Dendritic cell treated with granulocyte-macrophage colony-stimulating factor and Interleukin-4, amounts not matched to agents 40 ng/mL and 50 ng/mL, for 4 days (primary cell): ENCODE results near the gene MAPK8IP2.

Experiments used
- H3K27ac Mint-ChIP-seq: one replicate; pipeline ENCODE4 v1.8.0; 2022; ENCODE audit warnings: mild to moderate bottlenecking, mixed read lengths
- H3K27me3 Mint-ChIP-seq: one replicate; pipeline ENCODE4 v1.8.0; 2022; ENCODE audit warnings: mild to moderate bottlenecking, mixed read lengths
- H3K36me3 Mint-ChIP-seq: one replicate; pipeline ENCODE4 v1.8.0; 2022; ENCODE audit warnings: low read depth, mixed read lengths
- H3K4me1 Mint-ChIP-seq: one replicate; pipeline ENCODE4 v1.8.0; 2022; ENCODE audit warnings: low read depth, mixed read lengths
- H3K4me3 Mint-ChIP-seq: one replicate; pipeline ENCODE4 v1.8.0; 2022; ENCODE audit warnings: mild to moderate bottlenecking, moderate library complexity, mixed read lengths
- H3K9me3 Mint-ChIP-seq: one replicate; pipeline ENCODE4 v1.8.0; 2022; ENCODE audit warnings: mixed read lengths
- intact Hi-C: fragments of 100-400 bp; cut with micrococcal nuclease; formaldehyde crosslinking; loops from one replicate; pipeline ENCODE4 v1.15.0; 2022

MAPK8IP2 gene

DNA sequence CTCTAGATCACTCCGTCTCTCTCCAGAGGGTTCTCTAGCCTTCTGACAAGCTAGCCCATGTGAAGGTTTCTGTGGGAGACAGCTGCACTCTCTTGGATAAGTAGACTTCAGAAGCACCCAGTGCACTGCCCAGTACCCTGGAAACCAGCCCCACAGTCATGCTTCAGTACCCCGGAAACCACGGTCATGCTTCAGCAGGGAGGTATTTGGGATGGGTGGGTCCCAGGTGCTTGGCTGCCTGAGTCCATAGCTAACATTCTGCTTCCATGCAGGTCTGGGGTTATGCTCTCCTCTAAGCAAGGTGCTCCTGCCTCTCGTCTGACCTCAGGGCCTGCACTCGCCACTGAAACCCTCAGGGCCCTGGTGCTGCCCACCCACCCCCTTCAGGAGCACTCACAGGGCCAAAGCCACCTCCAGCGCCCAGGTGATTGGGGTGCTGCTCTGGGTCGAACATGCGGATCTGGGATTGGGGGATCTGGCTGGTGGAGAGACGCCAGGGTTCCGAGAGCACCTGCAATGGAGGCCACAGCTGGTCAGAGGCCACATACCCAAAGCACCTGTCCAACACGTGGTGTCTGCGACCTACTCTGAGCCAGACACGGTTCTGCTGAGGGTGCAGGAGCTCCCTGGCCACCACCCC is 30.6 kb upstream of the MAPK8IP2 start:
- H3K4me3 Mint-ChIP-seq: no peak overlapping the region
- H3K36me3 Mint-ChIP-seq: peaks cover 61% of the 10 kb centered on the region
- H3K27me3 Mint-ChIP-seq: peaks cover 2% of the 10 kb centered on the region
- intact Hi-C loops: no loop called here
- no peaks in the 10 kb centered on the region for H3K9me3 Mint-ChIP-seq
- H3K4me1 Mint-ChIP-seq: no peaks in the 10 kb centered on the region
- H3K27ac Mint-ChIP-seq: no peak overlapping the region

DNA sequence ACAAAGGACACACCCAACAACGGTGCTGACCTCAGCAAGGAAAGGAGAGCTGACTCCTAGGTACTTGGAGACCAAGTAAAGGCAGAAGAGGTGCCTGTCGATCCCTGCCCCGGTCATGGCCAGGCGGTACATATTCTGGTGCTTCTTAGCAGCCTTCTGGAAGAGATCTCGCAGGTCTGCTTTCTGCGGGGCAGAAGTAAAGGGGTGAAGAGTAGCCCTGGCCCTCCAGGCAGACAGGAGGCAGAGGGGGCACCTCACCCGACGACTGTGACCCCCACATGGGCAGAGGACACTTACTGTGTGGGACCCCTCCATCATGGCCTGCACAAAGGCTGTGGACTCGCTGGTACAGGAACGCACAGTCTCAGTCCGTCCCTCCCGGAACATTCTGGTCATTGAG is 29.7 kb upstream of the MAPK8IP2 start:
- H3K36me3 Mint-ChIP-seq: peaks cover 61% of the 10 kb centered on the region
- no peaks in the 10 kb centered on the region for H3K9me3 Mint-ChIP-seq
- intact Hi-C loops: no loop called here
- no peak overlapping the region for H3K27ac Mint-ChIP-seq
- H3K4me3 Mint-ChIP-seq: no peak overlapping the region
- H3K27me3 Mint-ChIP-seq: peaks cover 2% of the 10 kb centered on the region
- H3K4me1 Mint-ChIP-seq: no peaks in the 10 kb centered on the region

DNA sequence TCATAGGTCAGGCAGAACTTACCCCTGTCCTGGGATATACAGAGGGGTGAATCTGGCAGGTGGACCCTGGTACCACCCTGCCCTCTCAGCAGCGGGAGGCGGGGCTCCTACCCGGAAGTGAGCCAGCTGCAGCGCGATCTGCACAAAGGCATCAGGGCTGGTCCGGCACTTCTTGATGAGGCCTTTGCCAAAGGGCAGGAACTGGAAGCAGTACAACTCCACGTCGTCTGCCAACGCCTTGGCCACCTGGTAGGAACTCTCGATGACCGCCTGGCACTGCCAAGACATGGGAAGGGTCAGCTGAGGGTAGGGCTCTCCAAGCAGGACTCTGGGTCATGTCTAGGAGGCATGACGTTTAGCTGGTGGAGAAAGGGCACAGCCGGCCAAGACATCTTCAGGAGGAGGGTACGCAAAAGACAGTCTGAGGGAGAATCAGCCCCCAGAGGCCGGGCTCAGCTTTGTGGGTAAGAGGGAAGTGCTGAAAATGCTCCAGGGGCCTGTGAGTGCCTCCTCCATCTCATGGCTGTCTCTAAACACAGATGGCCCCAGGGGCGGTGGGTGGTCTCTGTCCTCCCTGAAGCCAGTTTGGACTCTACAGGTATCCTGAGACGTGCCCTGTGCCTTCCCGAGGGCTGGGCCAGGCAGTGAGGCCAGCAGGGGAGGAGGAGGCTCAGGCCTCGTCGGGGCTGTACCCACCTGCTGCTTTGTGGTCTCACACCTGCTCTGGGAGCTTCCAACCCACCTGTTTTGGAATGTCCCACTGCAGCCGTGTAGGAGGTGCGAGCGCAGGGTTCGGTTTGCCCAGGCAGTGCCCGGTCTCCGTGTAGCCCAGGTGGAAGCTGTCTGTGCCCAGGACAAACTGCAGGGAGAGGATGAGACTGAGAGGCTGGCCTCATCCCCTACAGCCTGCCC is 29.1 kb upstream of the MAPK8IP2 start:
- intact Hi-C loops: no loop called here
- Mint-ChIP-seq H3K9me3 (no peaks in the 10 kb centered on the region), H3K36me3 (peaks cover 61% of the 10 kb centered on the region), H3K27ac (no peak overlapping the region), H3K4me3 (no peak overlapping the region), H3K4me1 (no peaks in the 10 kb centered on the region), H3K27me3 (peaks cover 2% of the 10 kb centered on the region)

DNA sequence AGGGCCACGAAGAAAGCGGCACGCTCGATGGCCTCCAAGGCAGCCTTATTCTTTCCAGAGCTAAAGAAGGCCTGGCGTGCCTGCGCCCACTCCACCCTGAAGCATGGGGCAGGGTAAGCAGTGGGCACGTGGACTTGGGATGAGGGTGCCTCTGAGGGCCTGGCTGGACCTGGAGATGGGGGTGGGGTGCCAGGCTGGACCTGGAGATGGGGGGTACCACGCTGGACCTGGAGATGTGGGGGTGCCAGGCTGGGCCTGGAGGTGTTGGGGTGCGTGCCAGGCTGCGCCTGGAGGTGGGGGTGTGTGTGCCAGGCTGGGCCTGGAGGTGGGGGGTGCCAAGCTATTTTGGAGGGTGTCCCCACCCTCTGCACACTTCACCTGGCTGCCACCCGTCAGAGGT is 27.6 kb upstream of the MAPK8IP2 start:
- peaks cover 8% of the 10 kb centered on the region for H3K4me1 Mint-ChIP-seq
- peaks cover 66% of the 10 kb centered on the region for H3K36me3 Mint-ChIP-seq
- intact Hi-C loops: no loop called here
- H3K4me3 Mint-ChIP-seq: no peak overlapping the region
- no peaks in the 10 kb centered on the region for H3K9me3 Mint-ChIP-seq
- H3K27me3 Mint-ChIP-seq: peaks cover 4% of the 10 kb centered on the region
- H3K27ac Mint-ChIP-seq: no peak overlapping the region

DNA sequence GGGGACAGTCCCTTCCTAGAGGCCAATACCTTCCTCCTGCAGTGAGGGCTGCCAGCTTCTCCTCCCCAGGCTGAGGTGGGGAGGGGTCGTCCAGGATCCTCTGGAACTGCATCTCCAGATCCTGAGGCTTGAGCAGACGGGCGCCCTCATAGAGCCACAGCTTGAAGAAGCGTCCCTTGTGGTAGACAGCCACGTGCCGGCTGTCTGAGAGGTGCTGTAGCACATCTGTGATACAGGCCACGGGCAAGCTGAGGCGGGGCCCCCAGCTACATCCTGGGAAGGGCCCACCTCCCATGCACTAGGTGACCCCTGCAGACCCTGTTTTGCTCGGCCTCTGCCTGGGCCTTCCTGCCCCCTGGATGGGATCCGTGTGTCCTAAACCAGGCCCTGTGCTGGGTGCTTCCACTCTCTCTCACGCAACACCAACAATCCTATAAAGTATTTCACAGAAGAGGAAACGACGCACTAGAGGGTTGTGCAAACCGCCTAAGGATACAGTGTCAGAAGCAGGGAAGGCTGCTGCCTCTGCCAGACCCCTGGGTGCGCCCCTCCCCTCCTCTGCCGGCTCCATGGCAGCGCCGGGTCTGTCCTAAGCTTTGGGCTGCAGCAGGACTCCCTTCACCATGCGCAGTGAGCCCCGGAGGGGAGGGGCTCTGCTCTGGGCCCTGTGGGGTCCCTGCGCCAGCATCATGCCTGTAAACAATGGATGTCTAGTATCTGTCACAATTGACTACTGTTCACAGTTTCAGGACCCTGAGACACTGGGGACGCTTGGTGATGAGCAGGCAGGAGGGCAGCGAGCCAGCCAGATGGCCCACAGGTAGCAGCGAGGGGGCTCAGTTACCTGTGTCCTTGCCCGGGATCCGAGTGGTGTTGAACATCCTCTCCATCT is 26.9 kb upstream of the MAPK8IP2 start:
- no peak overlapping the region for H3K4me3 Mint-ChIP-seq
- peaks cover 69% of the 10 kb centered on the region for H3K36me3 Mint-ChIP-seq
- H3K4me1 Mint-ChIP-seq: peaks cover 14% of the 10 kb centered on the region

DNA sequence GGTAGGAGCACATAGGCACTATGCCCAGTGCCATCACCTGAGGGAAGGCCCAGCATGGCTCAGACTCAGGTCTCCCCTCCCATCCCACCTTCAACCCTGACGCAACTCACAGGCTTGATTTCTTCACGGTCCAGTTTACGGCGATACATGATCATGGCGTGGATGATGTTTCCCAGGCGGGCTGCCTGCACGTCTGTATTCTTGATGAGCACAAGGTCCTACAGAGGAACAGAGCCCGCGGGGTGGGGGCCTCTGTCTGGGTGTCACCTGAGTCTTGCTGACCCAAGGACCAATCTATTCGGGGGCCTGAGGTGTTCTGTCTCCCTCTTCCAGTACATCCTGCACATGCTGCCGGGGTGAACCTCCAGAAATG is 26.2 kb upstream of the MAPK8IP2 start:
- Mint-ChIP-seq H3K4me3 (no peak overlapping the region), H3K36me3 (peaks cover 69% of the 10 kb centered on the region), H3K27ac (no peak overlapping the region), H3K27me3 (peaks cover 9% of the 10 kb centered on the region), H3K4me1 (peaks cover 19% of the 10 kb centered on the region), H3K9me3 (no peaks in the 10 kb centered on the region)
- intact Hi-C loops: no loop called here

More for the DNA sequence above, 26.9 kb upstream of the MAPK8IP2 start:
- Mint-ChIP-seq H3K27ac (no peak overlapping the region), H3K9me3 (no peaks in the 10 kb centered on the region), H3K27me3 (peaks cover 9% of the 10 kb centered on the region)
- intact Hi-C loops: no loop called here

DNA sequence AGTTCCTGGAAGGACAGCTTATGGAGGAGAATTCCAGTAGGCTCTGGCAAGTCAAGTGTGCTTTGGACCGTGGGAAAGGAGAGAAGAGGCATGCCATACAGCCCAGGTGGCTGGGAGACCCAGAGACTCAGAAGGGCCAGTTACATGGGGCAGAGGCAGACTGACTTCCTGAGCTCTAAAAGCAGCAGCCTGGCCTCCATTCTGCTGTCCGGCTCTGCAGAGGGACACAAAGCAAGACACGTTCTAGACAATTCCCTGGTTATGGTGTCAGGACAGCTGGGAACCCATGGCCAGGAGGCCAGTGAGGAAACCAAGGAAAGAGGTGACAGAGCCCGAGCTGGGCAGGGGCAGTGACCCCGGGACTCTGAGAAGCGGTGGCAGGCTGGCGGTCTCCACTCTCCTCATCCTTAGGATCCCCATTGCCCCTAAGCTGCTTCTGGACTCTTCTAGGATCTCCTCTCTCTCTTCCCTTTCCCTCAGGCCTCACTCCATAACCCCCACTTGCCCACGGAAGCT is 25.1 kb upstream of the MAPK8IP2 start:
- no peak overlapping the region for H3K27ac Mint-ChIP-seq

DNA sequence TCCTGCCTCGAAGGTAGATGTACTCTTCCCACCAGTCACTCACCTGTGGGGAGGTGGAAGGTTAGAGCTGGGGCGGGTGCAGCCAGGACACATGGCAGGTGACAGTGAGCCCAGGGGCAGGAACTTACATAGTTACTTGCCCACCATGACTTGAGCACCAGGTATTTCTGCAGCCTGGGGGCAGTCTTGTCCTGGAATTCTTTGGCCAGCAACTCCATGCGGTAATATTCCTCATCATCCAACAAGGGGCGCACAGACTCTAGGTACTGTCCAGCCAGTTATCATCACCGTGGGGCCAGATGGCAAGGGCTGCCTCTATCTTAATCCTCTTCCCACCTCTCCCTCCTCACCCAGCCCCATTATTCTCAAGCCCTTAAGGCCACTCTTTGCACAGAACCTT is 24.5 kb upstream of the MAPK8IP2 start:
- Mint-ChIP-seq H3K27me3 (peaks cover 9% of the 10 kb centered on the region), H3K4me1 (peaks cover 33% of the 10 kb centered on the region), H3K4me3 (no peak overlapping the region), H3K9me3 (no peaks in the 10 kb centered on the region), H3K27ac (no peak overlapping the region), H3K36me3 (peaks cover 69% of the 10 kb centered on the region)
- intact Hi-C loops: loop anchor here (2.0 kb wide), 1 partner anchor 45 kb away; no protein-coding TSS in a partner anchor

More for the DNA sequence above, 25.1 kb upstream of the MAPK8IP2 start:
- Mint-ChIP-seq H3K4me1 (peaks cover 30% of the 10 kb centered on the region), H3K36me3 (peaks cover 69% of the 10 kb centered on the region), H3K27me3 (peaks cover 9% of the 10 kb centered on the region), H3K9me3 (no peaks in the 10 kb centered on the region), H3K4me3 (no peak overlapping the region)
- intact Hi-C loops: no loop called here

DNA sequence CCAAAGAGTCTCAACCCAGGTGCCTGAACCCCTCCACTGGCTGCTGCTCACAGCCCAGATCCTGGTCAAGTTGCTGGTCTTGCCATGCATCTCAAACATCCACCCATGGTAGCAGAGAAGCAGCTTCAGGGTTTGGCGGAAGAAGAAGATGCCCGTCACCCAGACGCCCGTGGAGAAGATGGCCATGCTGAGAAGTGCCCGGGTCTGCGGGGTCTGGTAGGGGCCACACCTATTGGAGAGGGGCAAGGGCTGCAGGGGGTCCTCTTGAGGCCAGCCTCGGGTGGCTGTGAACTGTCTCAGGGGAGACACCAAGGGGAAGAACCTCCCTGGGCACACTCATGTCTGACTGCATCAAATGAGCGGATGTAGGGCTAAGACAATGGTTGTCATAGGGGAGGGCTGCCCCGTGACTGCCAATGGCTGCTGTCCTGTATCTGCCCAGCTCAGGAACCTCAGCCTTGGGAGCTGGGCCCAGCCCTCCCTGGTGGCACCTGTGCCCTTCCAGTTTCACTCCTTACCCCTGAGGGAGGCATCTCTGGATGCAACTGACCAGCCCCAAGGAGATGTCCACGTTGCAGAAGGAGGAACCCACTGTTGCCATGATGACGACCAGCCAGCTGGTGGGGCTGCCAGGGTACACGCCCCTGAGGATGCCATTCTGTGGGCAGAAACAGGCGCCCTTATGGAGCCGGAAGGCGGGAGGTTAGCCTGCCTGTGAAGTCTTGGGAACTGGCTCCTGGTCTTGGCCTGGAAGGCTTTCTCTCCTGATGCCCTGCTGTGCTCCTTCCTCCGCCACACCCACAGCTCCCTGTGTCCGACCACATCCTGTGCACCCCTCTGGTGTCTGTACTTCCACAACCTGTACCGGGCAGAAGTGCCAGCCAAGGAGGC is 23.5 kb upstream of the MAPK8IP2 start:
- no peak overlapping the region for H3K27ac Mint-ChIP-seq
- H3K4me1 Mint-ChIP-seq: peaks cover 41% of the 10 kb centered on the region
- intact Hi-C loops: loop anchor here (2.0 kb wide), 1 partner anchor 44 kb away; no protein-coding TSS in a partner anchor

DNA sequence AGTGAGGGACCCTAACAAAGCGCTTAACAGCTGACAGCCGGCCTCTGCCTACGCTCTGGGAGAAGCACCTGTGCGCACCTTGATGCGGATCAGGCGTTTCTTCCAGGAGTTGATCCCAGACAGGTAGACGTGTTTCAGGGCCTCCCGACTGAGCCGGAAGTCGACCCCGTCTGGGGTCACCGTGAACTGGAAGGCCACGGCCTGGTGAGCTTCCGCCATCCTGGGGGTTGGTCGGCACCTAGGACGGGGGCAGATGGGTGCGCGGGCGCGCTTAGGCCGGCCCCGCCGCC is 23.0 kb upstream of the MAPK8IP2 start:
- intact Hi-C loops: loop anchor here (2.0 kb wide), 1 partner anchor 43 kb away; no protein-coding TSS in a partner anchor
- H3K4me3 Mint-ChIP-seq: no peak overlapping the region
- peaks cover 9% of the 10 kb centered on the region for H3K27me3 Mint-ChIP-seq
- no peaks in the 10 kb centered on the region for H3K9me3 Mint-ChIP-seq
- peaks cover 41% of the 10 kb centered on the region for H3K4me1 Mint-ChIP-seq
- H3K27ac Mint-ChIP-seq: no peak overlapping the region
- peaks cover 63% of the 10 kb centered on the region for H3K36me3 Mint-ChIP-seq

More for the DNA sequence above, 23.5 kb upstream of the MAPK8IP2 start:
- peaks cover 9% of the 10 kb centered on the region for H3K27me3 Mint-ChIP-seq
- no peaks in the 10 kb centered on the region for H3K9me3 Mint-ChIP-seq
- H3K4me3 Mint-ChIP-seq: no peak overlapping the region
- H3K36me3 Mint-ChIP-seq: peaks cover 64% of the 10 kb centered on the region

DNA sequence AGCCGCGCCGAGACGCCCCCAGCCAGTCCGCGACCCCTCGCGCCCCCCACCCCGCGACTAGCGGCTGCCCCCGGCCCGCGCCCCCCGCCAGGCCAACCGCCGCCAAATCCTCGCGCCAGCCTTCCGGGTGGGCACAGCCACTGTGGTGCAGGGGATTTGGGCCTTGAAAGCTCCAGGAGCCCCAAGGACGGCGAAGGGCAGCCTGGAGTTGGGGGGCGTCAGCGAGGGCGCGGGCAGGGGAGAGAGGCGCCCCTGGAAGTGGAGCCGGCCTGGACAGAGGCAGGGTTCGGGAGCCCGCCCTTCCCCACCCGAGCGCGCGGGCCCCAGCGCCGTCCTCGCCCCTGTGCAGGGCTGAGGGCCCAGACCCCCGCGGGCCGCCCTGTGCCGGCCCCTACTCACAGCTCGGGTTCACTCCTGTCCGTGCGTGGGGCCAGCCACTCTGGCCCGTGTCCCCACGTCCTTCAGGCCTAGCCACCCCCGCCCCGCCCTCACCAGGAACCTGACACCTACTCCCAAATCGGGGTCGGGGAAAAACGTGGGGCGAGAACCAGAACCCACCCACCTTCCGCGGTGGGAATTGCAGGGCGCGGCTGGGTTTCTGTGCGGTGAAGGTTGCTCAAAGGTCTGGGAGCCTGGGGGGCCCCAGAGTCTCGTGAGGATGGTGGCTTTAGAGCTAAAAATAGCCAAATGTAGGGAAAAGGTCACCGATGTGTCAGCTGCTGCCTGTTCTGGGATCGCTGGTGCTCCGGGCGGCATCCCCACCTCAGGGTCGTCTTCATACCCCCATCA is 22.4 kb upstream of the MAPK8IP2 start, which contains the start of gene CPT1B:
Gene CPT1B (minus strand): TSS at position 441 of the 789 bp plus-strand sequence. CDS start 512 bp downstream, outside the sequence.
- Mint-ChIP-seq H3K9me3 (no peaks in the 10 kb centered on the region), H3K4me1 (peaks cover 41% of the 10 kb centered on the region), H3K4me3 (no peak within 1 kb of the TSS), H3K27ac (no peak within 1 kb of the TSS), H3K27me3 (peaks cover 9% of the 10 kb centered on the region), H3K36me3 (peaks cover 60% of the 10 kb centered on the region)
- intact Hi-C loops: loop anchor here (2.0 kb wide), 1 partner anchor 43 kb away; no protein-coding TSS in a partner anchor

DNA sequence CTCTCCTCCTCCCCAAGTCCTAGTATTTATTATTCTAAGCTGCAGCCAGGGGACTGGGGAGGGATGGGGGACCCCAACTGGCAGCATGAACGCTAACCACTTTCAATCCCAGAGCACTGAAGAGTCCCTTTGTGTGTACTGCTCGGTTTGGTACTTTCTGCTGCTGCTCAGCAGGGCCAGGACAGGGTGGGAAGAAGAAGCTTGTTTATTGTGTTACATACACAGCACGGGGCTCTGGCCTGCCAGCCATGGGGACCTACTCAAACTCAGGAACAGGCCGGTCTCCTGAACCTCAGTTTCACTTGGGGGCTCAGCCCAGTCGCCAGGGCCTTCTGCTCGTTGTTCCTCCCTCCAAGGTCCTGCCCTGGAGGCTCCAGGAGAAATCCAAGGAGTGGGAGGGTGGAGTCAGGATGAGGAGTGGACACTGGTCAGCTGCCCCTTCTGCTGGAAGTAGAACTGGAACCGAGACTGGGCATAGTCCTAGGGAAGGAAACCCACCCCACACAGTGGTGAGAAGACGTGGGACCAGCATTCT is 21.8 kb upstream of the MAPK8IP2 start:
- Mint-ChIP-seq H3K9me3 (no peaks in the 10 kb centered on the region), H3K4me1 (peaks cover 47% of the 10 kb centered on the region), H3K4me3 (no peak overlapping the region), H3K36me3 (peaks cover 56% of the 10 kb centered on the region), H3K27ac (no peak overlapping the region), H3K27me3 (peaks cover 9% of the 10 kb centered on the region)
- intact Hi-C loops: no loop called here
